B cell (primary cell): Measurements from ENCODE around the gene MMP14. TPM values are rescaled to one million over a fixed set of nuclear protein-coding genes. Genes with fewer than 3 reads are reported as not detected.

ENCODE experiments used
- ATAC-seq: fragments of 200-7000 bp; cut with Tn5 transposase; one replicate; pipeline ENCODE4 v1.10.0; 2021; ENCODE audit warnings: low read depth, mild to moderate bottlenecking, moderate number of reproducible peaks, moderate library complexity
- CTCF ChIA-PET: fragments of 350-600 bp; sonication (Branson Sonifier 250); formaldehyde crosslinking; loops from one replicate; lab custom pipeline; 2021; ENCODE audit warnings: antibody characterized with exemption, inconsistent platforms; lab: Charles Lee
- POLR2A ChIA-PET: fragments of 350-600 bp; sonication (Branson Sonifier 250); formaldehyde crosslinking; loops from one replicate; lab custom pipeline; 2021; ENCODE audit warnings: antibody characterized with exemption; lab: Charles Lee
- DNase-seq: peaks from one replicate; pipeline ENCODE4 v3.0.0; 2013
- H2AFZ ChIP-seq: 2 replicates; pipeline ENCODE4 v1.6.1; 2012; ENCODE audit warnings: mild to moderate bottlenecking, low read depth, low read length; ENCODE audit not compliant: insufficient read depth, poor library complexity, severe bottlenecking
- H3K27ac ChIP-seq, 2 donors: 1 replicate in 1 of 2; 2 replicates in 1 of 2; pipeline ENCODE4 v1.5.1; 2012 to 2013; ENCODE audit warnings: low read length in 2 of 2, mild to moderate bottlenecking in 2 of 2, moderate library complexity in 1 of 2
- H3K27me3 ChIP-seq, 4 experiments: fragments of 200-600 bp in 1 of 4; sonication (generic) in 1 of 4; replicated peaks in 1 of 4; 1 replicate in 2 of 4; 2 replicates in 2 of 4; pipeline versions ENCODE4 v1.6.1 to v1.7.0; 2013 to 2016; ENCODE audit warnings: low read length in 3 of 4, mild to moderate bottlenecking in 2 of 4, mixed read lengths in 1 of 4, moderate library complexity in 1 of 4; ENCODE audit not compliant: insufficient read depth in 4 of 4, control insufficient read depth in 3 of 4; ENCODE audit errors: control extremely low read depth in 1 of 4
- H3K36me3 ChIP-seq, 2 experiments: replicated peaks in 1 of 2; 1 replicate in 1 of 2; 2 replicates in 1 of 2; pipeline versions ENCODE4 v1.6.1 to v1.7.1; 2013; ENCODE audit warnings: low read length in 1 of 2; ENCODE audit not compliant: insufficient read depth in 2 of 2, control insufficient read depth in 1 of 2; ENCODE audit errors: control extremely low read depth in 1 of 2, extremely low read depth in 1 of 2
- H3K4me1 ChIP-seq, 2 donors: fragments of 200-600 bp in 1 of 2; sonication (generic) in 1 of 2; 1 replicate in 1 of 2; 2 replicates in 1 of 2; pipeline versions ENCODE4 v1.5.1 to v1.6.1; 2013 to 2017; ENCODE audit warnings: low read length in 2 of 2; ENCODE audit not compliant: control insufficient read depth in 2 of 2, insufficient read depth in 2 of 2
- H3K4me2 ChIP-seq: replicated peaks from 2 replicates; pipeline ENCODE3; 2012; ENCODE audit warnings: mild to moderate bottlenecking, low read depth, low read length; ENCODE audit not compliant: poor library complexity, severe bottlenecking
- H3K4me3 ChIP-seq, 5 experiments: fragments of 200-600 bp in 1 of 5; sonication (generic) in 1 of 5; 1 replicate in 3 of 5; 2 replicates in 2 of 5; pipeline versions ENCODE4 v1.5.1 to v1.7.0; 2011 to 2016; ENCODE audit warnings: low read length in 4 of 5, mild to moderate bottlenecking in 4 of 5, low read depth in 2 of 5, control low read depth in 1 of 5, moderate library complexity in 1 of 5; ENCODE audit not compliant: insufficient read depth in 1 of 5; ENCODE audit errors: control extremely low read depth in 1 of 5, extremely low read depth in 1 of 5
- H3K79me2 ChIP-seq: fragments of 200-600 bp; sonication (generic); one replicate; pipeline ENCODE4 v1.6.0; 2016; ENCODE audit warnings: low read length; ENCODE audit not compliant: control insufficient read depth, insufficient read depth
- H3K9ac ChIP-seq: fragments of 200-600 bp; sonication (generic); 2 replicates; pipeline ENCODE4 v1.6.1; 2017; ENCODE audit warnings: mild to moderate bottlenecking, low read length, moderate library complexity
- H3K9me3 ChIP-seq, 3 donors: one replicate each; pipeline versions ENCODE4 v1.6.1 to v1.7.1; 2013; ENCODE audit warnings: low read length in 2 of 3; ENCODE audit not compliant: control insufficient read depth in 2 of 3, insufficient read depth in 1 of 3; ENCODE audit errors: control extremely low read depth in 1 of 3
- H4K20me1 ChIP-seq: 2 replicates; pipeline ENCODE4 v1.6.0; 2012; ENCODE audit warnings: mild to moderate bottlenecking, low read length; ENCODE audit not compliant: insufficient read depth, control insufficient read depth, poor library complexity, severe bottlenecking
- H3K27ac Mint-ChIP-seq: one replicate; pipeline ENCODE4 v1.8.0; 2021; ENCODE audit warnings: mixed read lengths
- H3K27me3 Mint-ChIP-seq: one replicate; pipeline ENCODE4 v1.8.0; 2021; ENCODE audit warnings: mixed read lengths
- H3K4me1 Mint-ChIP-seq: one replicate; pipeline ENCODE4 v1.8.0; 2021; ENCODE audit warnings: mixed read lengths
- H3K4me3 Mint-ChIP-seq: one replicate; pipeline ENCODE4 v1.8.0; 2021; ENCODE audit warnings: mixed read lengths
- H3K9me3 Mint-ChIP-seq: one replicate; pipeline ENCODE4 v1.8.0; 2022; ENCODE audit warnings: mixed read lengths; ENCODE audit not compliant: insufficient read depth
- CTCF ChIP-seq: fragments of 200-600 bp; IDR thresholded peaks from one replicate; pipeline ENCODE4 v1.8.0; 2022; ENCODE audit warnings: antibody characterized with exemption, mild to moderate bottlenecking
- EZH2 ChIP-seq: IDR thresholded peaks from 2 replicates; pipeline ENCODE4 v1.6.1; 2012; ENCODE audit warnings: borderline replicate concordance, low read depth, mild to moderate bottlenecking, moderate library complexity, low read length; ENCODE audit not compliant: insufficient read depth, poor library complexity, severe bottlenecking
- WGBS: methylation state at CpG from one replicate; pipeline ENCODE4 v1.1.5; 2013; ENCODE audit warnings: missing lambda C conversion rate; ENCODE audit not compliant: insufficient coverage; 5-methylcytosine and 5-hydroxymethylcytosine counted together
- intact Hi-C: fragments of 100-400 bp; cut with micrococcal nuclease; formaldehyde crosslinking; loops from one replicate; pipeline ENCODE4 v1.10.0; 2022
- polyA plus RNA-seq: library from polyadenylated mRNA; depleted of rRNA; stranded (reverse); fragments of >200 nt; gene quantifications from 2 replicates; pipeline ENCODE4 v1.2.3, GENCODE V29; 2012
- total RNA-seq, 2 donors: library from RNA; stranded (reverse); fragments of 120-200 nt in 1 of 2; gene quantifications; 1 replicate in 1 of 2; 2 replicates in 1 of 2; pipeline versions ENCODE4 v1.2.3 to v1.2.4, GENCODE V29; 2013 to 2022

Gene MMP14
- total and polyA plus RNA-seq, 2 donors (not counting 1 experiment from before 2014, with no cell fraction given), result 1.0 to 3.5 TPM

GRCh38 chr14:22875003-22875747, 38.8 kb downstream of the MMP14 start:
- Histone ChIP-seq H3K9ac (no peak overlapping the region), H3K27ac (no peak overlapping the region), H3K27me3 (no peaks in the 10 kb centered on the region), H3K4me1 (peaks cover 18 to 29% of the 10 kb centered on the region in 2 donors), H3K4me2 (no peak overlapping the region), H4K20me1 (peaks cover 47% of the 10 kb centered on the region), H3K36me3 (peaks cover 2 to 69% of the 10 kb centered on the region in 2 experiments), H2AFZ (no peak overlapping the region), H3K79me2 (peaks cover 41% of the 10 kb centered on the region), H3K4me3 (no peak overlapping the region), H3K9me3 (no peaks in the 10 kb centered on the region)
- no peaks in the 10 kb centered on the region for H3K27me3 Mint-ChIP-seq
- H3K4me1 Mint-ChIP-seq, result peaks cover 36% of the 10 kb centered on the region
- H3K4me3 Mint-ChIP-seq, result no peak overlapping the region
- no peak for ATAC-seq
- WGBS, result 99% methylated on average over 15 of the region's 15 CpGs
- TF ChIP-seq CTCF (no peak), EZH2 (no peak)
- POLR2A ChIA-PET, result no interaction called here
- H3K9me3 Mint-ChIP-seq, result no peaks in the 10 kb centered on the region
- DNase-seq, result no peak
- intact Hi-C loops, result no loop called here
- H3K27ac Mint-ChIP-seq, result no peak overlapping the region
- CTCF ChIA-PET, result interaction anchor here (4.6 to 7.9 kb wide), 2 partner anchors 16 to 26 kb away, joined by 76 to 111 read pairs; no protein-coding TSS in a partner anchor

- DNase-seq (no peak), ATAC-seq (no peak)
- POLR2A ChIA-PET, result no interaction called here
- Mint-ChIP-seq H3K4me3 (no peak overlapping the region), H3K4me1 (peaks cover 30% of the 10 kb centered on the region), H3K27me3 (no peaks in the 10 kb centered on the region), H3K9me3 (no peaks in the 10 kb centered on the region), H3K27ac (peak overlapping the region; percentile 20)
- Histone ChIP-seq H3K4me2 (no peak overlapping the region), H3K4me3 (no peak overlapping the region), H3K27me3 (no peaks in the 10 kb centered on the region), H3K36me3 (peaks cover 2 to 69% of the 10 kb centered on the region in 2 experiments), H3K79me2 (peaks cover 41% of the 10 kb centered on the region), H3K9me3 (no peaks in the 10 kb centered on the region), H4K20me1 (peaks cover 47% of the 10 kb centered on the region), H3K4me1 (peaks cover 11 to 23% of the 10 kb centered on the region in 2 donors), H3K9ac (no peak overlapping the region), H2AFZ (no peak overlapping the region), H3K27ac (no peak overlapping the region)
- intact Hi-C loops, result no loop called here
- CTCF ChIA-PET, result interaction anchor here (1.8 to 7.9 kb wide), 2 partner anchors 25 to 44 kb away, joined by 3 to 111 read pairs; partner anchors contain the start of gene RBM23
- WGBS, result 98% methylated on average over 20 of the region's 20 CpGs
- TF ChIP-seq EZH2 (no peak), CTCF (no peak)
Observed at GRCh38 chr14:22875748-22876319, 39.4 kb downstream of the MMP14 start.
